ENCODE data around the gene PNCK. TPM values are rescaled to one million over a fixed set of nuclear protein-coding genes. Genes with fewer than 3 reads are reported as not detected.
A peak's percentile ranks its signal among the peaks of the same experiment; 100 is the strongest.

PNCK gene
- total RNA-seq, 1 donor from 2014 or later: 0.84 TPM

DNA sequence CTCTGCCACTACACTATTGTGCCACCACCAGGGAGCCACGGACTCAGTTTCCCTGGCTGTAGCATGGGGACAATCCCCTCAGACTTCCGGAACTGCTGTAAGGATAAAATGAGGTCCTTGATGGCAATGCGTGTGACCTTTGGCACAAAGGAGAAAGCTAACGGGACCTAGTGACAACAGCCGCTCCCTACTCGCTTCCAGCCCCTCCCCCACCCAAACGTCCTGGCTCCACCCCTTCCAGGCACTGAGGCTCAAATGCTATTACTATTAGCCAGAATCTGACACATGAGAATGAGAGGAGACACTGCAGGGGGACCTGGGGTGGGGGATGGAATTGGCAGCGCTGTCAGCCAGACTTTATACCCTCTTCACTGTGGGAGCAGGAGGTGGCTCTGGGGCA lies 32.0 kb downstream of the PNCK start:
- intact Hi-C loops (cut with micrococcal nuclease): no loop called here
- H3K36me3 Mint-ChIP-seq (ENCODE audit: low read depth): no peaks in the 10 kb centered on the region
- H3K27me3 Mint-ChIP-seq: peaks cover 34% of the 10 kb centered on the region
- no peaks in the 10 kb centered on the region for H3K9me3 Mint-ChIP-seq
- peak overlapping the region; percentile 45 for H3K4me3 Mint-ChIP-seq
- peaks cover 9% of the 10 kb centered on the region for H3K4me1 Mint-ChIP-seq
- DNase-seq: no peak
- no peak overlapping the region for H3K27ac Mint-ChIP-seq

GRCh38 chrX:153640736-153641575 lies 32.7 kb downstream of the PNCK start:
- peaks cover 9% of the 10 kb centered on the region for H3K4me1 Mint-ChIP-seq
- intact Hi-C loops (cut with micrococcal nuclease): no loop called here
- H3K27ac Mint-ChIP-seq: no peak overlapping the region
- H3K9me3 Mint-ChIP-seq: no peaks in the 10 kb centered on the region
- H3K36me3 Mint-ChIP-seq (ENCODE audit: low read depth): no peaks in the 10 kb centered on the region
- peaks cover 30% of the 10 kb centered on the region for H3K27me3 Mint-ChIP-seq
- DNase-seq: no peak
- no peak overlapping the region for H3K4me3 Mint-ChIP-seq

GRCh38 chrX:153640045-153640686 lies 33.4 kb downstream of the PNCK start:
- peaks cover 23% of the 10 kb centered on the region for H3K27me3 Mint-ChIP-seq
- H3K36me3 Mint-ChIP-seq (ENCODE audit: low read depth): no peaks in the 10 kb centered on the region
- H3K4me1 Mint-ChIP-seq: peaks cover 9% of the 10 kb centered on the region
- H3K9me3 Mint-ChIP-seq: no peaks in the 10 kb centered on the region
- intact Hi-C loops (cut with micrococcal nuclease): no loop called here
- H3K4me3 Mint-ChIP-seq: no peak overlapping the region
- H3K27ac Mint-ChIP-seq: no peak overlapping the region
- DNase-seq: no peak

- intact Hi-C loops (cut with micrococcal nuclease): no loop called here
- H3K27me3 Mint-ChIP-seq: peaks cover 17% of the 10 kb centered on the region
- no peak overlapping the region for H3K4me3 Mint-ChIP-seq
- H3K27ac Mint-ChIP-seq: no peak overlapping the region
- no peaks in the 10 kb centered on the region for H3K36me3 Mint-ChIP-seq (ENCODE audit: low read depth)
- no peaks in the 10 kb centered on the region for H3K9me3 Mint-ChIP-seq
- DNase-seq: no peak
- peaks cover 9% of the 10 kb centered on the region for H3K4me1 Mint-ChIP-seq
These were observed 34.2 kb downstream of the PNCK start for GRCh38 chrX:153639177-153640044.

- intact Hi-C loops (cut with micrococcal nuclease): no loop called here
- Mint-ChIP-seq H3K27me3 (peaks cover 17% of the 10 kb centered on the region), H3K4me3 (no peak overlapping the region), H3K4me1 (peaks cover 9% of the 10 kb centered on the region), H3K9me3 (no peaks in the 10 kb centered on the region), H3K36me3 (ENCODE audit: low read depth) (no peaks in the 10 kb centered on the region), H3K27ac (no peak overlapping the region)
- DNase-seq: no peak
These were observed 35.0 kb downstream of the PNCK start for GRCh38 chrX:153638436-153639176.

- Mint-ChIP-seq H3K4me1 (peaks cover 8% of the 10 kb centered on the region), H3K27me3 (peaks cover 13% of the 10 kb centered on the region), H3K9me3 (no peaks in the 10 kb centered on the region), H3K36me3 (ENCODE audit: low read depth) (no peaks in the 10 kb centered on the region), H3K4me3 (no peak overlapping the region), H3K27ac (no peak overlapping the region)
- intact Hi-C loops (cut with micrococcal nuclease): no loop called here
- DNase-seq: no peak
These were observed 35.6 kb downstream of the PNCK start for GRCh38 chrX:153638041-153638371.

- H3K27me3 Mint-ChIP-seq: peaks cover 8% of the 10 kb centered on the region
- no peaks in the 10 kb centered on the region for H3K36me3 Mint-ChIP-seq (ENCODE audit: low read depth)
- H3K4me1 Mint-ChIP-seq: peaks cover 4% of the 10 kb centered on the region
- no peak overlapping the region for H3K27ac Mint-ChIP-seq
- intact Hi-C loops (cut with micrococcal nuclease): no loop called here
- H3K9me3 Mint-ChIP-seq: no peaks in the 10 kb centered on the region
- no peak overlapping the region for H3K4me3 Mint-ChIP-seq
- DNase-seq: no peak
These were observed 36.2 kb downstream of the PNCK start for GRCh38 chrX:153637121-153638040.

- H3K36me3 Mint-ChIP-seq (ENCODE audit: low read depth): no peaks in the 10 kb centered on the region
- H3K27me3 Mint-ChIP-seq: peaks cover 8% of the 10 kb centered on the region
- H3K4me3 Mint-ChIP-seq: no peak overlapping the region
- H3K9me3 Mint-ChIP-seq: no peaks in the 10 kb centered on the region
- no peak for DNase-seq
- intact Hi-C loops (cut with micrococcal nuclease): no loop called here
- peaks cover 3% of the 10 kb centered on the region for H3K4me1 Mint-ChIP-seq
- H3K27ac Mint-ChIP-seq: no peak overlapping the region
These were observed 36.9 kb downstream of the PNCK start for GRCh38 chrX:153636716-153637115.

DNA sequence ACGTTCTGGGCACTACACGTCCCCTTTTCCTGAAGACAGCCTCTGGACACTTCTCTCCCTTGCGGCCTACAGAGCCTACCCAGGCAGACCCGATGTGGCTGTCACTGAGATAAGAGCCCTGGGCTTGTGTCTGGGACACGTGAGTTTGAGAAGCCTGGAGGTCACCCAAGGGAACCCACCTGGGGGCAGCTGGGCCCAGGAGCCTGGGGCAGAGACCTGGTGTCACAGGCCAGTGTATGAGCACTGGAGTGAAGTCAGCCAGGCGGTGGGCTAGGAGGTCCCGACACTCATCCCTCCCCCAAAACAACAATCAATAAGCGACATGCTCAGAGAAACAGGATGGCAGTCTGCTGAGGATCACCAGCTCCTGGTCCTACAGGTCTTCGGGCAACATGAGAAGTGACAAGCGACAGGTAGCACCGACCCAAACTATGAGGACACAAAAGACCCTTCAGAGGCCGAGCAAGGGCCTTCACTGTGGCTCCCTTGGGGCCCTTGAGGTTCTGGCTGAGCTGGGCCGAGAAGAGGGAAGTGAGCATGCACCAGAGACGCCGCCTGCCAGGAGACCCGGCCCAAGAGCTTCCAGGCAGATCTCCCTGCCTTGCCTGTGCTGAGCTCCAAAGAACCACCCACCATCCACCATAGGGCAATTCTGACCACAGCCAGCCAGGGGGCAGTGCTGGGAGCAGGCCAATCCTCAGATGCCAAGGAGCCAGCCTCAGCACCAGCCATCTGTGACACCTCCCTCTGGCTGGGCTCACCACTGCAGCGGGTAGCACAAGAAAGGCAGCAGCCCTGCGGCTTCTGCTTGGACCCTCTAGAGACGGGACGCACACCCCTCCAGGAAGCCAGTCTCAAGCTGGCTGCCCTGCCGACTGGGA lies 37.6 kb downstream of the PNCK start:
- DNase-seq: peak; percentile 65
- intact Hi-C loops (cut with micrococcal nuclease): no loop called here
- H3K27ac Mint-ChIP-seq: no peak overlapping the region
- H3K36me3 Mint-ChIP-seq (ENCODE audit: low read depth): no peaks in the 10 kb centered on the region
- H3K4me3 Mint-ChIP-seq: no peak overlapping the region
- H3K27me3 Mint-ChIP-seq: peaks cover 4% of the 10 kb centered on the region
- H3K9me3 Mint-ChIP-seq: no peaks in the 10 kb centered on the region
- no peaks in the 10 kb centered on the region for H3K4me1 Mint-ChIP-seq

DNA sequence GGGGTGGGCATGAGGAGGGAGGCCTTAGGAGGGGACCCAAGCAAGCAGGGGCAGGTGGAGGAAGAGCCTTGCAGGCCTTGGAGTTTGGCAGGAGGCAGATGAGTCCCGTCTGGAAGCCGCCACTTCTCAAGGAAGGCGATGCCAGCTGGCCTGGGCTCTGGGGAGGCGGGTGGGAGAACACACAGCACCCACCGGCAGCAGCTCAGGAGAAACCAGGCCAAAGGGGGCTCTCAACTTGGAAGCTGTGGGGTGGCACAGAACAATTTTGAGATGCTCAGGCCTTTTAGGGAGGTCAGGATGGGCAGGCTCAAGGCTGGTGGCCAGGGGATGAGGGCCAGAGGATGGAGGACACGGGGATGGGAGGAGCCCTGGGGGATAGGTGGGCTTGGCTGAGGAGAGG lies 38.2 kb downstream of the PNCK start:
- Mint-ChIP-seq H3K27ac (no peak overlapping the region), H3K4me3 (no peak overlapping the region), H3K27me3 (peaks cover 5% of the 10 kb centered on the region), H3K4me1 (no peaks in the 10 kb centered on the region), H3K9me3 (no peaks in the 10 kb centered on the region), H3K36me3 (ENCODE audit: low read depth) (no peaks in the 10 kb centered on the region)
- intact Hi-C loops (cut with micrococcal nuclease): no loop called here
- DNase-seq: no peak

DNA sequence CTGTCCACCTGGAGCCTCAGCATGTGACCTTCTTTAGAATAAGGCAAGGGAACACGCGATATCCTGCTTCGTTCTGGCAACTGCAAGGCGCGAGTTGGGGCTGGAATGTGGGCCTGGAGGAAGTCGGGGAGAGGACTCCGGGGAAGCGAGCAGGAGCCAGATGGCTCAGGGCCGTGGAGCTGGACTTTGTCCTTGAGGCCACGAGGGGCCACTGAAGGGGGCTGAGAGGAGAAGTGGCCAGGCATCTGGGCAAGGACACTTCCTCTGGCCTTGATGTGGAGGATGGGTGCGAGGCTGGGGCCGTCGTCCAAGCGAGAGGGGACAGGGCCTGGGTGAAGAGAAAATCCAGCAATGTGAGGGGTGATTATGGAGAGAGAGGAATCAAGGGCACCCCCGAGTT lies 38.8 kb downstream of the PNCK start:
- no peak overlapping the region for H3K4me3 Mint-ChIP-seq
- no peaks in the 10 kb centered on the region for H3K9me3 Mint-ChIP-seq
- intact Hi-C loops (cut with micrococcal nuclease): no loop called here
- H3K27ac Mint-ChIP-seq: peak overlapping the region; percentile 31
- H3K27me3 Mint-ChIP-seq: peaks cover 5% of the 10 kb centered on the region
- DNase-seq: no peak
- no peaks in the 10 kb centered on the region for H3K4me1 Mint-ChIP-seq
- no peaks in the 10 kb centered on the region for H3K36me3 Mint-ChIP-seq (ENCODE audit: low read depth)

GRCh38 chrX:153634236-153634635 lies 39.4 kb downstream of the PNCK start:
- Mint-ChIP-seq H3K27ac (no peak overlapping the region), H3K27me3 (peaks cover 5% of the 10 kb centered on the region), H3K4me3 (no peak overlapping the region), H3K36me3 (ENCODE audit: low read depth) (no peaks in the 10 kb centered on the region), H3K9me3 (no peaks in the 10 kb centered on the region), H3K4me1 (no peaks in the 10 kb centered on the region)
- no peak for DNase-seq
- intact Hi-C loops (cut with micrococcal nuclease): no loop called here
